GM18502 (cell line): Measurements from ENCODE around the gene RHBDL1.
"Not testable (repeated sequence)": the region's sequence is repeated elsewhere in the genome, so short reads cannot be mapped to it uniquely, and the experiment has no call there.

Source experiments
- ATAC-seq: cut with Tn5 transposase; IDR thresholded peaks from one replicate; pipeline ENCODE4 v1.9.1; 2021; ENCODE audit warnings: mild to moderate bottlenecking; ENCODE audit not compliant: unreplicated experiment, poor library complexity

Gene RHBDL1

DNA sequence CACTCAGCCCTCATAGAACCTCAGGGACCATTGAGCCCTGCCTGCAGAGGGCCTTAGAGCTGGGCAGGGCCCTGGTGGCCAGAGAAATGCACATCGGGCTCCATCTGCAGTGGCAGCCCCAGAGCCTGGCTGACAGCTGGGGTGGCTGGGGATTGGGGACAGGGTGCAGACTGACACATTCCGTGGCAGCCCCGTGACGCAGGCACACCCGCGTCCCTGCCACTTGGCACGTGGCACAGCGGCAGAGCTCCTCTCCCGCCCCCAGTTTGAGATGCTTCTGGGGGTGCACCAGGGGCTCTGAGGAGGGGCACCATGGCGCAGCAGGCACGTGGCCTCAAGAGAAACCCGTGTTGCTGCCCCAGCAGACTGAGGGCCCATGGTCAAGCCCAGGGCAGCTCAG is 27.9 kb downstream of the RHBDL1 start:
- no peak for ATAC-seq

DNA sequence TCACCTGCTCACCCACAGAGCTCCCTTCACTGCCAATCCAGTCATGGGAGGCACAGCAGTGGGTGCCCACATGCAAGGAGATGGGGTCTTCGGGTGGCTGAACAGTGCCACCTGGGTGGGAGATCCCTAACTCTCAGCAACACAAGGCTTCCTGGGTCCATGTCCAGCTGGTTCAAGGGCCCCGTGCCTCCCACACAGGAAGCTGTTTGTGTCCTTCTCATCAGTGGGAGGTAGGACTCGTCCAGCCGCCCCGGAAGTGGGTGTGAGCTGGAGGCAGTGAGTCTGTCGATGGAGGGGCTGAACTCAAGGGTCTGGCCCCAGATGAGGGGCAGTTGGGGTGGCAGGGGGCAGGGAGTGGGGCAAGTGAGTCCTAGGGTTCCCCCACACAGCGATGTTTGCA is 28.6 kb downstream of the RHBDL1 start:
- ATAC-seq: no peak

DNA sequence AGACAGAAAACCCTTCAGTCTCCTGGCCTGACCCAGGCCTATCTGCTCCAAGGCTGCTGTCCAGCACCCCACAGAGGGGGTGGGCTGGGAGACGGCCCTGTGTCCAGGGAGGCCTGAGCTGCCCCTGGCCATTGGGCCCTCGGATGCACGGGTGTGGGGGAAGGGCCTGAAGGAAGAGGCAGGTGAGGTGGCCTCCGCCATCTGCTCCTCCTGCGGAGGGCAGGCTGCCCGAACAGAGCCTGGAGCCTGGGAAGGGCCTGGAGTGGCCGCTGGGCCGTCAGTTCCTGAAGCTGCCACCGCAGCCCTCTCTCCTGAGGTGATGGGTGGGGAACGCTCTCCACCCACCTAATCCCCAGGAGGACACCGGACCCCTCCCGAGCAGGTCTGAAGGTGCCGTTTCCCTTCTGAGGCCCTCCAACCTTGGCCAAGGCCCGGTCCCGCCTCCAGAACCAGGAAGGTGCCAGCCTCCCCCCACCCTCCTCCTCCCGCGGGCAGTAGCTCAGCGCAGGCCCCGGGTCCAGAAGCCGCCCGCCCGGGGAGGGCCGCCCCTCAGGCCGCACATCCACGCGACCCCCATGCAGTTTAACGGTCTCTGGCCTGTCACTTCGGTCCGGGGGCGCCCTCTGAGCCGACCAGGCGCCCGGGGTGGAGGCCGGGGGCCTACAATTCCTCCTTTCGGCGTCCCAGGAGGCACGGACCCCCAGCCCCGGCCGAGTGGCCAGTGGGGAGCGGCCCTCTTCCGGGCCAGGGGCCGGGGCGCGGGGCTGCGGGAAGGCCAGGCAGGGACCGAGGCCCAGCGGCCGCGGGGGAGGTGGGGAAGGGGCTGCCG is 29.3 kb downstream of the RHBDL1 start:
- no peak for ATAC-seq

DNA sequence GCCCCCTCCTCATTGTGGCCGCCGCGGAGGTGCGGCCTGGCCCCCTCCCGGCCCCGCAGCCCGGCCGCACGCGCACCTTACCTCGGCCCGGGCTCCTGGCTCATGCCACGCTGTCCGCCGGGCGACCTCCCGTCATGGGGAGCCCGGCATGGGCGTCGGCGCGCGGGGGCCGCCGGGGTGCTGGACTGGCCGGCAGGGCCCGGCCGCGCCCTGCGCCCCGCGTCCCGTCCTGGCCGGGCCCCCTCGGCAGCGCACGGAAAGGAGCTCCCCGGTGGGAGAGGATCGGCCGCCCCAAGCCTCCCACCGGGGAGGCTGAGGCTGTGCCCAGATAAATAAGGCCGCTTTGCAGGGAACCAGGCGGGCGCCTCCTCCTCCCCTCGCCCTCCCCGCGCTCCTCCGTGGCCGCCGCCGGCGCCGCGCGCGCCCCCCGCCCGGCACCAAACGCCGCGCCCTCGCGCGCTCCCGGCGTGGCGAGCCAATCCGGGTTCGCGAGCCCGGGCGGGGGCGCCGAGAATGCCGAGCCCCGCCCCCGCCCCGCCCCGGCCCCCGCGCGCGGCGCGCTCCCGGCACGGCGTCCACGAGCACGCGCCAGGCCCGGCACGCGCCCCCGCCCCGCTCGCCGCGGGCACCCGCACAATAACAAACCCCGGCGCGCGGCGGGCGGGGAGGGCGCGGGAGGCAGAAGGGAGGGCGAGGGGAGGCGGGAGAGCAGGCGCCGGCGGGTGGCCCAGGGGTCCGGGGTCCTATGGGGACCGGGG is 30.1 kb downstream of the RHBDL1 start, which contains the start of gene FBXL16:
Gene FBXL16 (minus strand): TSS at position 371 of the 758 bp plus-strand sequence. CDS start 8,396 bp downstream, outside the sequence.
- no peak for ATAC-seq

DNA sequence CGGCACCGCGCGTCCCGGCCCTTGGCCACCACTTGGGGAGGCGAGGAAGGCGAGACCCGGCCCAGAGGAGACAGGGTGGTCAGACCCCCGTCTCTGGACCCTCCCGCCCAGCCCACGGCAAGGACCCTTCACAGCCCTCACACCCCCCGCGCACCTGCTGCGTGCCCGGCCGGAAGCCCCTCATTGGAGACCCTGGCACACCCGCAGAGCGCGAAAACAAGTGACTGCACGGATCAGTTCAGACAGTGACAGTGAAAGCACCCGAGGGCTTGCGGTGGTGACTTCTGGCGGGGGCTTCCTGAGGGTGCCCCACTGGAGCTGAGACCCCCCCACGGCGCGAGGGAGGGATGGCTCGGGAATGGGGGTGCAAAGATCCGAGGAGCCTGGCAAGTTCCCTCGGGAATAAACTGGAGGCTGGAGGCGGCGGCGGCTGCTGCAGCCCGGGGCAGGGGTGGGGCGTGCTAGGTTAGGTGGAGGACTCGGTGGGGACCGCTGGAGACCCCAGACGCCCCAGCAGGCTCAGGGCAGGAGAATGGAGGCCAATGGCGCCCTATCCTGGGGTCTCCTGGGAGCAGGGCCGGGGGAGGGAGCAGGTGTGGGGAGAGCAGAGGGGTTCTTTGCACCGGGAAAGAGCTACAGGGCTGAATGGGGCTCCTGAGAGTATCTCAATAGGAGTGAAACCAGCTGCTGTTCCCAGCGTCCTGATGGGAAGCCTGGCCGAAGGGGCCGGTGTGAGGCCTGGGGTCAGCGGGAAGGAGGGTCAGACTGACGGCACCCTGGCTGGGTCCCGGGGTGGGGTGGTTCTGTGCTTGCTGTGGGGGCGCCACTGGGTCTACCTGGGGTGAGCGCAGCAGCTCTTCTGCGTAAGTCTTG is 31.0 kb downstream of the RHBDL1 start:
- ATAC-seq: no peak

DNA sequence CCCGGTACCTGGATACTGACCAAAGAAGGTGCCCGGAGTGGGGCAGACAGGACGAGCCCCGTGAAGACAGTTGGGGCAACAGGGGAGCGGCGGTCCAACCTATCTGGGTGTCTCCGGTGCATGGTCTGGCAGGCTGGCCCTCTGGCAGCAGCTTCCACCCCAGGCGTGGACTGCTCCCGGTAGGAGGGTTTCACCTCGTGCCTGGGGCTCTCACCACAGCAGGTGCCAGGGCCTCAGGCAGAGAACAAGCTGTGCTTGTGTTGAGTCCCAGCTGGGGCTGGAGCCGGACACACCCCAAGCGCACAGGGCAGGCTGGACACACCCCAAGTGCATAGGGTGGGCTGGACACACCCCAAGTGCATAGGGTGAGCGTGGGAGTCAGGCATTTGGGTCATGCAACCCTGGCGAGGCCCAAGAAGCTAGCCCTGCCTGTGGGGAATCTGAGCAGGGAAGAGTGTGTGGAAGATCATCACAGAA is 31.6 kb downstream of the RHBDL1 start:
- ATAC-seq: no peak

DNA sequence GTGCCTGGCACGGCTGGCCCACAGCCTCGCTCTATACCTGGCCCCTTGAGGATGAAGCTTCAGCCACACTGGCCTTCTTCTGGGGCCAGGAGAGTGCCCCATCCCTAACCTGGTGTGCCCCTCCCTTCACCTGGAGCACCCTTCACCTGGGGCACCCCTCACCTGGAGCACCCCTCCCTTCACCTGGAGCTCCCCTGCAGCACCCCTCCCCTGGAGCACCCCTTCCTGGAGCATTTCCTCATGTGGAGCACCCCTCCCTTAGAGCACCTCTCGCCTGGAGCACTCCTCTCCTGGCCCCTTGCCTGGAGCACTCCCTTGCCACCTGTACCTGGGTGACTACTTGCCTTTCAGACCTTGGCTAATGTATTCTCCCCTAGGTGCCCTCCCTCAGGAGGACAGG is 32.5 kb downstream of the RHBDL1 start:
- no peak for ATAC-seq

DNA sequence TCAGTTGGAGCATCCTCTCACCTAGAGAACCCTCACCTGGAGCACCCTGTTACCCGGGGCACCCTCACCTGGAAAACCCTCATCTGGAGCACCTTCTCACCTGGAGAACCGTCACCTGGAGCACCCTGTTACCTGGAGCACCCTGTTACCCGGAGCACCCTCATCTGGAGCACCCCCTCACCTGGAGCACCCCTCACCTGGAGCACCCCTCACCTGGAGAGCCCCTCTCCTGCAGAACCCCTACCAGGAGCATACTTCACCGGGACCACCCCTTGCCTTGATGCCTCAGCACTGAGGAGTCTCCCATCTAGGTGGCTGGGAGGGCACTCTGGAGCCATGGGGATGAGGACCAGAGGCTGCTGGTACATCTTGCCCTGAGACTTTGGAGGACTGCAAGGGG is 33.5 kb downstream of the RHBDL1 start:
- ATAC-seq: no peak

DNA sequence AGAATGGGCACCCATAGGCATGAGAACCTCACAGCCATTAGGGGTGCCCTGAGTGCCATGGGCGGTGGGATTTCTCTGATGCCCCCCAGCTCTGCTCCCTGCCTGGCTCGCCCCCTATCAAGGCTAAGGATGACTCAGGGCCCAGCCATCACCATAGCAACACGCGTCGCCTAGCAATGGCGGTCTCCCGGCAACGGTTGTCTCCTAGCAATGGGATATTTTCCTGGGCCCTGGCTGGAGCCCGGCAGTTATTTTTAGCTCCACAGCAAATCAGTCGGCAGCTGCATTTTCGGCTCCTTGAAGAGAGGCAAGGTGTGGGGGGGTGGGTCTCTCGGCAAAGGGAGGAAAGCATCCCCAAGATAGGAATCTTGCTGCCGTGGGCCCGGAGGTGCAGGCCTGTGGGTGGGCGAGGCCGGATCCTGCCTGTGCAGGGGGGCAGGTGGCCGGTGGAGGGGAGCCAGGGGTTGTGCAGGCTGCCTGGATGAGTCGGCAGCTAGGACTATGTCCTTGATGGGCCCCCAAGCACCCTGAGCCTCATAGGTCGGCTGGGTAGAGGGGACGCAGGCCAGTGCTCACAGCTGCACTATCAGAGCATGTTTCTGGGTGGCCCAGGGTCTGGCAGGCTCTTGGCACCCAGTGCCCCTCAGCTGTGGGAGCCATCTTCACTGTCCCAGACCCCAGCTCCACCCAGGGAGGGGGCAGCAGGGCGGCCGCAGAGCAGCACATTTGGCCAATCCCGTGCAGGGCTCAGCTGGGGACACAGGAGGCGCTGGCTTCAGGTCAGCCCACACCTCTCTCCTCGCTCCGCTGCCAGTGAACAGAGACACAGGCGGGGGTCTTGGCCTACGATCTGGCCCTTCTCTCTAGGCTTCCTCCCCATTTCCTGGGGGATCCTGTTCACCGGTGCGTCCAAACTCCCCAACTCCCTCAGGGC is 34.4 kb downstream of the RHBDL1 start:
- no peak for ATAC-seq

DNA sequence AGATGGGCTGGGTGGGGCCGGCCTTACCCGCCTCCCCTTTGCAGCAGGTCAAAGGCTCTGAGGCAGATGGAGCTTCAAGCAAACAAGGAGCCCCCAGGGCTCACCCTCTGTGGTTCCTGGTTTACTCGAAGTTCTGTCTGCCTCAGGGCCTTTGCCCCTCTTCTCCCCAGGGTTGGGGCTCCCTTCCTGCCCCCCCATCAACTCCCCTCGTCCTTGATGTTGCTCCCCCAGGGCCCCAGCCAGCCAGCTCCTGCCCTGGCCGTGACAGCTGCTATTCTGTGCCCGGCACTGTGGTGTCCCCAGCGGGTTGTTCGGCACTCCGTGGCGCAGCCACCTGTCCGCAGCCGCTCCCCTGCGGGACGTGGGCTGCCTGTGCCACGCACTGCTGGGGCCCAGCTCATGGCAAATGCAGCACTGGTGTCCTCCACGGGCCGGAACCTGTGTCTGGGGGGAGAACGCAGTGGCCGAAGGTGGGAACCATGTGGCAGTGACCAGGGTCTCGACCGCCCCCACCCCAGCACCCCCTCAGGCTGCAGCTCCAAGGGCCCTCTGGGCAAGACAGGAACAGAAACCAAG is 35.1 kb downstream of the RHBDL1 start:
- no peak for ATAC-seq

DNA sequence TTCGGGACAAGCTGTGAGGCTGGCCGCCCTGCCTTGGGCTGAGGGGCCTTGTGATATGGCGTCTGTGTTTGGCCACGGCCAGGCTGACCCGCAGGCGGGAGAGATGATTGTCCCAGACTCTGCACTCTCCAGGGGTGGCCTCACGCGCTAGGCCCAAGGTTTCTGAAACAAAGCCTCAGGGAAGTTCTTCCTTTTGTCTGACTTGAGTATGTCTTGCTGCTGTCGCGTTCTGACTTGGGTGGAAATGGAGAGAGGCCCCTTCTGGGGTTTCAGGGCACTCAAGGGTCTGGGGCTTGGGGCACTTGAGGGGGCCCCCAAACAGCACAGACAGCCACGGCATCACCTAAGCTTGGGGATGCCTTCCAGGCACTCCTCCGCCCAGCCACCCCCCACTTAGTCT is 35.6 kb downstream of the RHBDL1 start:
- ATAC-seq: no peak

DNA sequence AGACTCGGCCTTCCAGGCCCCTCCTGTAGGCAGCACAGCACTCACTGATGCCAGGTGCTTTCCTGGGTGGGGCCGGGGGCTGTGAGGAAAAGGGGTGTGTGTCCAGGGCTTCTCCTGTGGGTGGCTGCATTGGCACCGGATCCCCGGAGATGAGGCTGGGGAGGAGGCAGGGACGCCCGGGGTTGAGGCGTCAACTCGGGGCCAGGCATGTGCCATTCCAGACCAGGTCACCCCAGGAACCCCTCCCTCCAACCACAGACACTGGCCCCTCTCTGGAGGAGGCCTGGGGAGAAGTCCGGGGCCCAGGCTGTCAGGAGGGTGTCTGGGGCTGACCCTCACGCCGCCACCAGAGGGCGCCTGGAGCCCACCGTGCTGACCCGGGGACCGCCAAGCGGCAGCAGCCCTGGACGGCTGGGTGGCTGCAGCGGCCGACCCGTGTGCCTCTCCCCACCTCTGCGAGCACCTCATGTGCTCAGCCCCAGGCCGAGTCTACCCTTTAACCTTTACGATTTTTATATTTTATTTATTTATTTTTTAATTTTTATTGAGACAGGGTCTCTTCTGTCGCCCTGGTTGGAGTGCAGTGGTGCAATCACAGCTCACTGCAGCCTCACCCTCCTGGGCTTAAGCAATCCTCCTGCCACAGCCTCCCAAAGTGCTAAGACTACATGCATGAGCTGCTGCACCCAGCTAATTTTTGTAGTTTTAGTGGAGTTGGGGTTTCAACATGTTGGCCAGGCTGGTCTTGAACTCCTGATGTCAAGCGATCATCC is 36.3 kb downstream of the RHBDL1 start:
- ATAC-seq: no peak

DNA sequence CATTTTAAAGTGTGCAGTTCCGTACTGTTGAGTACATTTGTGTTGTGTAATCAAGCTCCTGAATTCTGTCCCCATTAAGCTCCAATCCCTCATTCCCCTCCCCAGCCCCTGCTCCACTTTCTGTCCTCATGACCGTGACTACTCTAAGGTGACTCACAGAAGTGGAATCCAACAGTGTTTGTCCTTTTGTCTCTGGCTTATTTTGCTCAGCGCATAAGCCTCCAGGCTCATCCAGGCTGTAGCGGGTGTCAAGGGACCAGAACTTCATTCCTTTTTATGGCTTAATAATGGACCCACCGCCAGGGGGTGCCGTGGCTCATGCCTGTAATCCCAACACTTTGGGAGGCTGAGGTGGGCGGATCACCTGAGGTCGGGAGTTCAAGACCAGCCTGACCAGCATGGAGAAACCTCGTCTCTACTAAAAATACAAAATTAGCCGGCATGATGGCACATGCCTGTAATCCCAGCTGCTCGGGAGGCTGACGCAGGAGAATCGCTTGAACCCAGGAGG is 37.3 kb downstream of the RHBDL1 start:
- ATAC-seq: not testable (repeated sequence)

DNA sequence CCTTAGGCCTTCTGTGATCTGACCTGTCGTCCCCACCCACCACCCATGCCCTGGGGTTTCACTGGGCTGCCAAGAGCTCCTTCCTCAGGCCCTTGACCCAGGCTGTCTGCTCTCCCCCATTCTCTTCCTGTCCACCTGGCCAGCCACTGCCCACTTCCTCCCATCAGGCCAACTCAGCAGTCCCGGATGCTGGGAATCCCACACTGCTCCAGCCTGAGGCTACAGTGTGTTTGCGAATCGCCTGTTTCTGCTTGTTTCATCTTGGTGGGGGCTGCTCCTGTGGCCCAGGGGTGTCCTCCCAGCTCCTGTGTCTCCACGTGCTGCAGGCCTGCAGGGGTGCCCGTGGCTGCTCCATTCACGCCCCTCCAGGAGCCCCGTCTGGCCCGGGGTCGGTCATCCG is 38.6 kb downstream of the RHBDL1 start:
- no peak for ATAC-seq

DNA sequence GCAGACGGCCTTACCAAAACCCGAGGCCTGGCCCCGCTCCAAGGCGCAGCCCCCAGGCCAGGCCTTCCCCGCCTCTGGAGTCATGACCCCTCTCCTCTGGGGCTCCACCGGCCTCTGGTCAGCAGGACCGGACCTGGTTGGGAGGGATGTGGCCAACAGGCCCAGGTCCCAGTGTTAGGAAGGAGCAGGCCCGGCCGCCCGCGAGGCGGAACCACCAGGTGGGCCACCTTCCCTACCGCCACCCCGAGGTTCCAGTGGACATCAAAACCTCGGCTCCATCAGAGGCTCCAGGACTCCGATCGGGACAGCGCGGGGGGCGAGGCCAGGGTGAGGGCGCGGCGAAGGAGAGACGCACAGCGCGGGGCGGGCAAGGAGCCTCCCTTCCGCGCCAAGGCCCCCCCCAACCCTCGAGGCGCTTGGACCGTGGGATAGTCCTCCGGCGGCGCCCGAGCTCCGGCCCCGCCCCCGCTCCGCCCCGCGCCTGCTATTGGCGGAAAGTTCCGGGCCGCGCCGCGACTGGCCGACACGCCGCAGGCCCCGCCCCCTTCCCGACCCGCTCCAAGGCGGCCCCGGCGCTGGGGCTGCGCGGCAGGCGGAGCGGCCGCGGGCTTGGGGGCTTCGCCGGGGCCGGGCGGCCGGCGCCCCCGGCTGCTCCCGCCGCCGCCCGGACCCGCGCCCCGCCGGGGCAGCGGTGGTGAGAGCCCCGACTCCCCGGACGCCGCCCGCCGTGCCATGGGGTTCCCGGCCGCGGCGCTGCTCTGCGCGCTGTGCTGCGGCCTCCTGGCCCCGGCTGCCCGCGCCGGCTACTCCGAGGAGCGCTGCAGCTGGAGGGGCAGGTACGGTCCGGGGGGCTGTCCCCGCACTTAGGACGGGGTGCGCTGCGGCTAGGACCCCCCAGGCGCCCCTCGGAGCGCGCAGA is 39.3 kb downstream of the RHBDL1 start, which contains the start of gene METRN:
Gene METRN (plus strand): TSS at position 561 of the 919 bp plus-strand sequence. CDS start 172 bp downstream, at position 733.
- peak; percentile 77 for ATAC-seq

DNA sequence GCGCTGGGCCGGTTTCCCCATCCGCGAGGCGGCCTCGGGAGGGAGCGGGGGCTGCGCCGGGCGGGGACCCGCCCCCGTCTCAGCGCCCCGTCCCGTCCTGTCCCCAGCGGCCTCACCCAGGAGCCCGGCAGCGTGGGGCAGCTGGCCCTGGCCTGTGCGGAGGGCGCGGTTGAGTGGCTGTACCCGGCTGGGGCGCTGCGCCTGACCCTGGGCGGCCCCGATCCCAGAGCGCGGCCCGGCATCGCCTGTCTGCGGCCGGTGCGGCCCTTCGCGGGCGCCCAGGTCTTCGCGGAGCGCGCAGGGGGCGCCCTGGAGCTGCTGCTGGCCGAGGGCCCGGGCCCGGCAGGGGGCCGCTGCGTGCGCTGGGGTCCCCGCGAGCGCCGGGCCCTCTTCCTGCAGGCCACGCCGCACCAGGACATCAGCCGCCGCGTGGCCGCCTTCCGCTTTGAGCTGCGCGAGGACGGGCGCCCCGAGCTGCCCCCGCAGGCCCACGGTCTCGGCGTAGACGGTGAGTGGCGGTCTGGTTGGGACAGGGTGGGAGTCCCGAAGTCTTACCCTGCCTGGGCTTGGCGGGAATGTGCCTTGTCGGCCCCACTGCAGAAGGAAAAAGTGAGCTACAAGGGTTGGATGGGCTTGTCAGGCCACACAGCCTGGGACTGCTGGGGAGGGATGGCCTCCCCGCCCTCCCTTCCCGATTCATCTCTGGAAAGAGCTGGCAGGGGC is 40.2 kb downstream of the RHBDL1 start:
- ATAC-seq: no peak
